ENCODE results near the gene RANBP3.
"Not testable (repeated sequence)": the region's sequence is repeated elsewhere in the genome, so short reads cannot be mapped to it uniquely, and the experiment has no call there.

Gene RANBP3

GRCh38 chr19:5985837-5986236 is 7.9 kb upstream of the RANBP3 start:
- not testable (repeated sequence) for DNase-seq

DNA sequence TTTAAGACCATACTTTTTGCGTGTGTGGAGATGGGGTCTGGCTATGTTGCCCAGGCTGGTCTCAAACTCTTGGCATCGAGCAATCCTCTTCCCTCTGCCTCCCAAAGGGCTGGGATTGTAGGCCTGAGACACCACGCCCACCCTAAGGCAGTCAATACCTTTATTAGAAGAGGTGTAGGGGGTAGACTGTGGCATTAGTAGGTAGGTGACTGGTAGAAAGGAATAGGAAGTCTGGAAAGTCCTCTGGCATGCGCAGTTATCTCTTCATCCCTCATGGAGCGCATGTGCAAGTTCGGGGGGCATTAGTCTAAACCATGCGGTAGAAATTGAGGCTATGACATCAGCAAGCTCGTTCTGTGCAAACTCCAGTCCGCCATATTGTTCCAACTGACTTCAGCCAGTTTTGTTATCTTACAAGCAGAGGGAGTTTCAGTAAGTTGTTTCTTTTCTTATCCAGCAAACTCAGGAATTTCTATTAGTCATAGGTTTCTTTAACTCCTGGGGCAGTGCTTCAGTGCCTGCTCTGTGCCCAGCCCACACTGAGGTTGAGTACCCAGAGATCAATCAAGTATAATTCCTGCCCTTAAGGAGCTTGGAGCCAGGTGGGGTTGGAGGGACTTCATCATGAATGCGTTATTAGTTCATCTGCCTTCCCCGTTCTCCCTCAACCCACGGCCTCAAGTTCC is 7.3 kb upstream of the RANBP3 start:
- DNase-seq: no peak

- DNase-seq: no peak
Measured at GRCh38 chr19:5984600-5984999, 6.7 kb upstream of the RANBP3 start.

GRCh38 chr19:5983367-5983955 is 5.5 kb upstream of the RANBP3 start:
- no peak for DNase-seq

- DNase-seq: no peak
Measured at GRCh38 chr19:5978606-5979552, 939 bp upstream of the RANBP3 start.

DNA sequence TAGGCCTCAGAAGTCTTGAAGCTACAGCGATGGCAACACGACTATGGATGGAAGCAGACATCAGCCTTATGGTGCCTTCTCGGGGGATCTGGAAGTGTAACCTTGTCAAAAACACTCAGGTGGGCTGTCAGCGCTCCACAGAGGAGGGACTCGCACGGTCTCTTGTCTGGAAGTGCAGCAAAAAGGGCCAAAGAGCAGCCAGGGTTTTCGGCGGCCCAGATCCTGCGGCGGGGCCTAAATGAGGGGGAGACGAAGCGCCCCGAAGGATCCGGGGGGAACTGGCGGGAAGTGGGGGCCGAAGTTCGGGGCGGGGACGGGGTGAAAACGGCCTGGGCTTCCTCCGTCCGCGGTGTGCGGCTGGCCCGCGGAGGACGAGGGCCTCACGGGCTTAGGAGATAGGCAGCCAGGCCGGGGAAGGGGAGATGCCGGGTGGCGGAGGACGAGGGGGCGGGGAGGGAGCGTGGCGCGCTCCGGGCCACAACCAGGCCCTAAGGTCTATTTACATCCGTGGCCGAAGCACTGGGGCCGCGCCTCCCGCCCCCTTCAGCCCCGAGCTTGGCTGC is 637 bp downstream of the RANBP3 start:
- DNase-seq: no peak

GRCh38 chr19:5976768-5977167 is 1.2 kb downstream of the RANBP3 start:
- DNase-seq: no peak

GRCh38 chr19:5975388-5975728 is 2.6 kb downstream of the RANBP3 start:
- no peak for DNase-seq

GRCh38 chr19:5974721-5975387 is 3.1 kb downstream of the RANBP3 start:
- DNase-seq: no peak

- DNase-seq: no peak
Measured at GRCh38 chr19:5973867-5974635, 3.9 kb downstream of the RANBP3 start.

DNA sequence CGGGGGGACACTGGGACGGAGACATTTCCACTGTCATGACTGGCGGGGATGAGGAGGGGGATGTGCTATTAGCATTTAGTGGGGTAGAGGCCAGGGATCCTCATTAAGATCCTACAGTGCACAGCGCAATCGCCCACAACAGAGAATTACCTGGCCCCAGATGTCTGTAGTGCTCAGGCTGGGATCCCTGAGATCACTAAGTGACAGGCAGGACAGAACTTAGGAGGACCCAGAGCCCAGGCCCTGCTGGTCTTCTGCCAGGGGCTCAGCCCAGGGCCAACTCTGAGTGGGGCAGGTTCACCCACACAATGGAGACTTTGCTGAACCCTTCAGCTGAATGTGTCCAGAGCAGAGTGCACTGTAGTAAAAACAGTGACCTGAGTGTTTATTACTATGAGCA is 4.6 kb downstream of the RANBP3 start:
- no peak for DNase-seq

GRCh38 chr19:5972355-5972731 is 5.6 kb downstream of the RANBP3 start:
- DNase-seq: no peak

DNA sequence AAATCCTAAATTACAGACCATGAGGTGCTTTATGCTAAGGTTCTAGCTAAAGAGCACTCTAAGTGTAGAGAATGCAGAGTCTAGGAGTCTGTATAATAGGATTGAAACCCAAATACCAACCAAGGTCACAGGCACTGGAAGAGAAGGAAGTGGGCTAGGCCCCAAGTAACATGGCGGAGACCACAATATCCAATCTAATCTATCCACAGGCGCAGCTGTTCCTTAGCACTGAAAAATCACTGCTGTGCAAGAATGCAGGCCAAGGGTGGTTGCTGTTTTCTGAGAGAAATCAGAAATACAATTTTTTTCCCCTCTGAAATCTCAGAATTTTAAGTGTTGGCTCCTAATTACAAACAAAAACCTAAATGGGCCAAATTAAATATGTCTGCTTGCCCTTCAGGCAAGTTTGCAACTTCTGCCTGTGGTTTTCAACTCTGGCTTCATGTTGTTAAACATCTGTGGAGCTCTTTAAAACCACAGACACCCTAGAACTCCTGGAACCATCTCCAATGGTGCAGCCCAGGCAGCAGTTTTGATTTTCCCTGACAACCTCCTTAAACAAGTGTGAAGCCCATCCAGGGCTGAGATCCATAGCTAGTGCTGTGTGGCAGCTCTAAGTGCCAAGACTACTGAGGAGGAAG is 6.1 kb downstream of the RANBP3 start:
- no peak for DNase-seq

DNA sequence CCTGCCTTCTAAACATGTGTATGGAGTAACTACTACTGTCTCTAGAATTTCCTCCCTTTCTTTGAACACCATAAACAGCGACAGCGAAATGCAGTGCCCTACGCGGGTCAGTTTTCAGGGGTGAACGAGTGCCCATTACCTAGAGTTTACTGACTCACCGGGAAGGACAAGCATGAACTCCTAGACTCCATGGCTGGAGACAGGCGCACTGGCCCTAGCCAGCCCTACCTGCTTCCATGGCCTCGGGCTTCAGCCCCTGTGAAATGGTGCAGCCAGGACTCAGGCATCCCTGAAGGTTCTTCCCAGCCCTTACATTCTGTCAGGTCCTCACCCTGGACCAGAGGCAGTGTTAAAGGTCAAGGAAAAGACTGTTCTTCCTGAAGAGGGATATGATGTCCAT is 8.5 kb downstream of the RANBP3 start:
- DNase-seq: no peak

- DNase-seq: no peak
Measured at GRCh38 chr19:5968431-5969373, 9.2 kb downstream of the RANBP3 start.

GRCh38 chr19:5967994-5968430 is 9.9 kb downstream of the RANBP3 start:
- DNase-seq: peak; percentile 6

- DNase-seq: no peak
Measured at GRCh38 chr19:5967571-5967970, 10.4 kb downstream of the RANBP3 start.

GRCh38 chr19:5966941-5967340 is 11.0 kb downstream of the RANBP3 start:
- no peak for DNase-seq

DNA sequence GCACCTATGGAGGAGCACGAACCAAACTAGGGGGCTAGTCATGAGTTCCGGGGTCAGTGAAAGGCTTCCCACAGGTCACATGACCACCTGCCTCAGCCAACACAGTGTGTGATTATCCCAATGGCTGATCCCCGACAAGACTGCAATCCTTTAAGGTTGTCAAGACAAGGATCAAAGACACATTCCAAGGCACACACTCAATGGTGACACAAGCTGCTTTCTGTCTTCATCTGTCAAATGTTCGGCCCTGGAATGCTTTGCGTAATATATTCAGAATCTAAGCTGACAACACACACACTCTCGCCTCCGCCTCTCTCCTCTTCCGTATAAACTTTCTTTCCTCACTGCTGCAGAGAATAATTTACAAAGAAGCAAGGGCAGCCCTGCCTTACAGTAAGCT is 11.7 kb downstream of the RANBP3 start:
- no peak for DNase-seq

DNA sequence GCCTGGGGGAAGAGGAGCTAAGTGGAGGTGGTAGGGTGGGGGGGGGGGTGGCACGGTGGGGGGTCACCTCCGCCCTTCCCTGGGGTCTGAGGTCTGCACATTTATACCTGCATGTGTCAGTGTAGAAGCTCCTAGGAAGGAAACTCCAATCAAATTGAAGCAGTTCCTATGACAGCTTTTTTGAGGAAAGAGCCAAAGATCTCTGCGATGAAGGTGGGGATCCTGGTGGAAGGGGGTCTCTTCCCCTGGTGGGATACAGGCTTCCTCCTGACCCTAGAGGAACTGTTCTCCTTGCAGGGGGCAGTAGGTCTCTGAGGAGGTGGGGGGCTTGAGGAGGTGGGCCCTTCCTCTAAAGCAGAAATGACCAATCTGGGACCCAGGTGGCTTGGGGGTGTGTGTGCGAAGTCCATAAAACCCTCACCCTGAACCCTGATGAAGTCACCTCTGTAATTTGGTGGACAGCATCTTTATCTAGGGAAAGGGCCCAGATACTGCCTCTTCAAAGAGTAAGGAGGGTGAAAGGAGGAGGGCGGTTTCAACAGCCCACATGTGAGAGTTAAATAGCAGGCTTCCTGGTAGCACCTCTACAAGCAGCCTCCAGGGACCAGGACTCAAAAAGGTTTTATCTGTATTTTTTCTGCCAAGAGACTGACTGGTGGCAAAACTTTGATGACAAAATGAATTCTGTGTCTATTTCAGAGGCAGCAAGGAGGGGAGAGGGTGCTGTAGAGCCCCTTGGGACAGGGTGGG is 12.9 kb downstream of the RANBP3 start:
- DNase-seq: no peak
